ENCODE measurements around the gene NEUROD4.

DNA sequence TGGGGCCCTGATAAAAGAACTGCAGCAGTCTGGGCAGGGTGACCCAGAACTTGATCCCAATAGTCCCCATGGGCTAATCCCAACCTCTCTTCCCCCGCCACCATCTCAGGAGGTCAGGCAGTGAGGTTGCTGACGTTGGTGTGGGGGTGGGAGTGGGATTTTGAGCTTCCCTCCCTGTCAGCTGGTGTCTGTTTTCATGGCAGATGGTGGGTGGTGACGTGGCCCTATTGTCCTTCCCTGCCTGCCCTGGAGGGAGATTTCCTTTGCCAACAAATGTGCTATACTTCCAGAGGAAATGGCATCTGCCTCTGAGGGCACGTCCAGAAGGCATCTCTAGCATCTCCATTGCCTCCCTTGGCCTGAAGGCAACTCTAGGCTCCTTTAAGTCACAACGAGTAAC, 37.7 kb downstream of the NEUROD4 start:
- TF ChIP-seq, protein P1, sequence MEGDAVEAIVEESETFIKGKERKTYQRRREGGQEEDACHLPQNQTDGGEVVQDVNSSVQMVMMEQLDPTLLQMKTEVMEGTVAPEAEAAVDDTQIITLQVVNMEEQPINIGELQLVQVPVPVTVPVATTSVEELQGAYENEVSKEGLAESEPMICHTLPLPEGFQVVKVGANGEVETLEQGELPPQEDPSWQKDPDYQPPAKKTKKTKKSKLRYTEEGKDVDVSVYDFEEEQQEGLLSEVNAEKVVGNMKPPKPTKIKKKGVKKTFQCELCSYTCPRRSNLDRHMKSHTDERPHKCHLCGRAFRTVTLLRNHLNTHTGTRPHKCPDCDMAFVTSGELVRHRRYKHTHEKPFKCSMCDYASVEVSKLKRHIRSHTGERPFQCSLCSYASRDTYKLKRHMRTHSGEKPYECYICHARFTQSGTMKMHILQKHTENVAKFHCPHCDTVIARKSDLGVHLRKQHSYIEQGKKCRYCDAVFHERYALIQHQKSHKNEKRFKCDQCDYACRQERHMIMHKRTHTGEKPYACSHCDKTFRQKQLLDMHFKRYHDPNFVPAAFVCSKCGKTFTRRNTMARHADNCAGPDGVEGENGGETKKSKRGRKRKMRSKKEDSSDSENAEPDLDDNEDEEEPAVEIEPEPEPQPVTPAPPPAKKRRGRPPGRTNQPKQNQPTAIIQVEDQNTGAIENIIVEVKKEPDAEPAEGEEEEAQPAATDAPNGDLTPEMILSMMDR (IDR thresholded peaks at IDR 0.05): no peak
- TF ChIP-seq POLR2AphosphoS5 (IDR thresholded peaks at IDR 0.05): no peak
- no peak for TF ChIP-seq POLR2A (IDR thresholded peaks at IDR 0.05)
- no peak for TF ChIP-seq EP300 (IDR thresholded peaks at IDR 0.05)
